WERI-Rb-1 (cell line): ENCODE measurements around the gene IL1RAPL1.

Source experiments
- DNase-seq: peaks from one replicate; pipeline ENCODE4 v3.0.0-alpha.2; 2020
- H3K27ac ChIP-seq: fragments of 250-450 bp; sonication (Bioruptor Pico); 2 replicates; pipeline ENCODE4 v1.5.1; 2020; ENCODE audit warnings: mild to moderate bottlenecking, moderate library complexity
- H3K27me3 ChIP-seq: fragments of 250-450 bp; sonication (Bioruptor Pico); 2 replicates; pipeline ENCODE4 v1.5.1; 2021; ENCODE audit warnings: mild to moderate bottlenecking, low read depth, moderate library complexity; ENCODE audit not compliant: insufficient read depth, severe bottlenecking
- H3K36me3 ChIP-seq: fragments of 250-450 bp; sonication (Bioruptor Pico); 2 replicates; pipeline ENCODE4 v1.5.1; 2020; ENCODE audit warnings: mild to moderate bottlenecking, moderate library complexity
- H3K4me3 ChIP-seq: 2 replicates; pipeline ENCODE4 v1.5.1; 2011; ENCODE audit warnings: low read depth, mild to moderate bottlenecking, control low read depth, low read length
- H3K9me3 ChIP-seq: fragments of 250-450 bp; sonication (Bioruptor Pico); 2 replicates; pipeline ENCODE4 v1.5.1; 2021; ENCODE audit warnings: mild to moderate bottlenecking, moderate library complexity; ENCODE audit not compliant: severe bottlenecking
- TF ChIP-seq, protein P1 (sequence below): IDR thresholded peaks from 2 replicates; pipeline ENCODE4 v1.5.1; 2011; ENCODE audit warnings: low read depth, mild to moderate bottlenecking, control low read depth, inconsistent platforms, low read length

IL1RAPL1 gene

DNA sequence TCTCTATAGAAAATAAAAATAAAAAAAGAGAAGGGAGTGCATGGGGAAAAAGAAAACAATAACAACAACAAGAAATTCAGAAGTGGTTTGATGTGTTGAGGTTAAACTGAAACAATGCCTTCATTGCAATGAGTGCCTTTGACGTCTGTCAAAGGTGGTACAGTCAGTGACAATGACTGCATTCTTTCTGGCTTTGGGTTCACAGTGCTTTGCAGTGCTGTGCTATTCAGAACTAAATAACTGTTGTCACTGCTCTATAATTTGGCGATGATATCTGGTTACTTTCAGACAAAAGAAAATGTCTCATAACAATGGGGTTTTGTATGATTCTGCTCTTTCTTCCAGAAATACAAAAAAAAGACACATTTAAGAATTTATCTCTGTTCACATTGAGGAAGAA, 1139.6 kb downstream of the IL1RAPL1 start:
- no peak overlapping the region for H3K4me3 ChIP-seq
- H3K9me3 ChIP-seq: no peaks in the 10 kb centered on the region
- H3K27me3 ChIP-seq: no peaks in the 10 kb centered on the region
- TF ChIP-seq, protein P1, sequence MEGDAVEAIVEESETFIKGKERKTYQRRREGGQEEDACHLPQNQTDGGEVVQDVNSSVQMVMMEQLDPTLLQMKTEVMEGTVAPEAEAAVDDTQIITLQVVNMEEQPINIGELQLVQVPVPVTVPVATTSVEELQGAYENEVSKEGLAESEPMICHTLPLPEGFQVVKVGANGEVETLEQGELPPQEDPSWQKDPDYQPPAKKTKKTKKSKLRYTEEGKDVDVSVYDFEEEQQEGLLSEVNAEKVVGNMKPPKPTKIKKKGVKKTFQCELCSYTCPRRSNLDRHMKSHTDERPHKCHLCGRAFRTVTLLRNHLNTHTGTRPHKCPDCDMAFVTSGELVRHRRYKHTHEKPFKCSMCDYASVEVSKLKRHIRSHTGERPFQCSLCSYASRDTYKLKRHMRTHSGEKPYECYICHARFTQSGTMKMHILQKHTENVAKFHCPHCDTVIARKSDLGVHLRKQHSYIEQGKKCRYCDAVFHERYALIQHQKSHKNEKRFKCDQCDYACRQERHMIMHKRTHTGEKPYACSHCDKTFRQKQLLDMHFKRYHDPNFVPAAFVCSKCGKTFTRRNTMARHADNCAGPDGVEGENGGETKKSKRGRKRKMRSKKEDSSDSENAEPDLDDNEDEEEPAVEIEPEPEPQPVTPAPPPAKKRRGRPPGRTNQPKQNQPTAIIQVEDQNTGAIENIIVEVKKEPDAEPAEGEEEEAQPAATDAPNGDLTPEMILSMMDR: no peak
- no peak overlapping the region for H3K27ac ChIP-seq
- no peak for DNase-seq
- no peaks in the 10 kb centered on the region for H3K36me3 ChIP-seq

GRCh38 chrX:29728639-29729038, 1141.4 kb downstream of the IL1RAPL1 start:
- TF ChIP-seq, protein P1: no peak
- Histone ChIP-seq H3K27ac (no peak overlapping the region), H3K36me3 (no peaks in the 10 kb centered on the region), H3K27me3 (no peaks in the 10 kb centered on the region), H3K4me3 (no peak overlapping the region), H3K9me3 (no peaks in the 10 kb centered on the region)
- no peak for DNase-seq

DNA sequence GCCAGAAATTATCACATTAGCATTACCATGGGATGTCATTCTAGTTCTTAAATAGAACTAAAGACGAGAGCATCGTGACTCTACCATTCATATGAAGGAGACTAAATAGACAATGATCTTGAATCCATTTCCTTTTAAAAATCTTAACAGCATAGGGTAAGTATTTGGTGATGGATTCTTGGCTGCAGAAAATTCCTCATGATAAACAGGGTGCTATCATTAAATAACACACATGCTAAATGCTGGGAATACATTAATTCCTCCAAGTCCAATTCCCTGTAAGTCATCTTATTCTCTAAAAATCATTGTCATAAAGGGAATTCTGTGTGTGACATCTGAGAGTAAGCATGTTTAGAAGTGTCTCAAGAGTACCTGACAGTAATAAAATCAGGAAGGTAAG, 1157.7 kb downstream of the IL1RAPL1 start:
- TF ChIP-seq, protein P1: no peak
- no peaks in the 10 kb centered on the region for H3K9me3 ChIP-seq
- H3K27ac ChIP-seq: no peak overlapping the region
- peaks cover 4% of the 10 kb centered on the region for H3K27me3 ChIP-seq
- H3K36me3 ChIP-seq: no peaks in the 10 kb centered on the region
- DNase-seq: no peak
- no peak overlapping the region for H3K4me3 ChIP-seq

GRCh38 chrX:29746326-29746725, 1159.1 kb downstream of the IL1RAPL1 start:
- no peaks in the 10 kb centered on the region for H3K9me3 ChIP-seq
- peaks cover 4% of the 10 kb centered on the region for H3K27me3 ChIP-seq
- DNase-seq: no peak
- H3K27ac ChIP-seq: no peak overlapping the region
- TF ChIP-seq, protein P1: no peak
- H3K36me3 ChIP-seq: no peaks in the 10 kb centered on the region
- H3K4me3 ChIP-seq: no peak overlapping the region

DNA sequence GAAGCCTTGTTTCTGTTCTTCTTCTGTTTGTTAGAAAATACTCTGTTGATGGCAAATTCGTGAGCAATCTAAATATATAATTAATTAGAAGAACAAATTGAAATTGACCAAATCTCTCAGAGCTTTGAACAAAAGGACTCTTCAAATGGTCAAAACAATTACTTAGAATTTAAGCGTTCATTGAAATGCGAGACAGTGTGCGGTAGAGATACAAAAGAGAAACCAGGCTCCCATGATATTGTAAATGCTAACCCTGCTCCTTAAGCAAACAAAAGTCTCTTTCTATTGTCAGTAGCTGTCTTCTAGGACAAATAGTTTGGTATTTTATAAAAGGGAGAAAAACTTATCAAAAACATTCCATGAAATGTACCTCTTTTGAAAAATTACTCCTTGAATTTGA, 1174.8 kb downstream of the IL1RAPL1 start:
- peaks cover 12% of the 10 kb centered on the region for H3K27me3 ChIP-seq
- TF ChIP-seq, protein P1: no peak
- no peak overlapping the region for H3K27ac ChIP-seq
- no peaks in the 10 kb centered on the region for H3K9me3 ChIP-seq
- H3K36me3 ChIP-seq: no peaks in the 10 kb centered on the region
- H3K4me3 ChIP-seq: no peak overlapping the region
- no peak for DNase-seq

GRCh38 chrX:29775890-29776289, 1188.6 kb downstream of the IL1RAPL1 start:
- DNase-seq: no peak
- Histone ChIP-seq H3K9me3 (no peaks in the 10 kb centered on the region), H3K36me3 (no peaks in the 10 kb centered on the region), H3K4me3 (no peak overlapping the region), H3K27ac (no peak overlapping the region), H3K27me3 (peaks cover 3% of the 10 kb centered on the region)
- TF ChIP-seq, protein P1: no peak
